Activated naive CD8-positive, alpha-beta T cell treated with anti-CD3 and anti-CD28 coated beads, Interleukin-2, amount 50 U/mL, for 16 hours (primary cell): Measurements from ENCODE around the gene AKR1D1.
"Not testable (repeated sequence)": the region's sequence is repeated elsewhere in the genome, so short reads cannot be mapped to it uniquely, and the experiment has no call there.

ENCODE experiments used
- DNase-seq: peaks from one replicate; pipeline ENCODE4 v3.0.0-alpha.2; 2020; ENCODE audit warnings: low read depth, low spot score

Gene AKR1D1

GRCh38 chr7:138076196-138076595, at the start of gene AKR1D1:
Gene AKR1D1 (plus strand): TSS chr7:138076459. CDS start chr7:138076519, 60 bp downstream.
- no peak for DNase-seq

- no peak for DNase-seq
Measured at GRCh38 chr7:138027100-138027499, 49.2 kb upstream of the AKR1D1 start.

- DNase-seq: no peak
Measured at GRCh38 chr7:138029126-138029525, 47.1 kb upstream of the AKR1D1 start.

GRCh38 chr7:138029941-138030340, 46.3 kb upstream of the AKR1D1 start:
- no peak for DNase-seq

- no peak for DNase-seq
Measured at GRCh38 chr7:138030679-138031351, 45.4 kb upstream of the AKR1D1 start.

GRCh38 chr7:138032186-138032585, 44.1 kb upstream of the AKR1D1 start:
- no peak for DNase-seq

- no peak for DNase-seq
Measured at GRCh38 chr7:138032770-138033169, 43.5 kb upstream of the AKR1D1 start.

GRCh38 chr7:138033241-138033640, 43.0 kb upstream of the AKR1D1 start:
- no peak for DNase-seq

- no peak for DNase-seq
Measured at GRCh38 chr7:138036135-138036534, 40.1 kb upstream of the AKR1D1 start.

- DNase-seq: not testable (repeated sequence)
Measured at GRCh38 chr7:138040063-138040462, 36.2 kb upstream of the AKR1D1 start.

- DNase-seq: no peak
Measured at GRCh38 chr7:138044897-138045296, 31.4 kb upstream of the AKR1D1 start.

- DNase-seq: no peak
Measured at GRCh38 chr7:138047907-138048306, 28.4 kb upstream of the AKR1D1 start.

GRCh38 chr7:138049505-138050116, 26.6 kb upstream of the AKR1D1 start:
- DNase-seq: no peak

- DNase-seq: not testable (repeated sequence)
Measured at GRCh38 chr7:138051712-138052247, 24.5 kb upstream of the AKR1D1 start.

- no peak for DNase-seq
Measured at GRCh38 chr7:138052696-138053095, 23.6 kb upstream of the AKR1D1 start.

GRCh38 chr7:138055698-138056097, 20.6 kb upstream of the AKR1D1 start:
- DNase-seq: not testable (repeated sequence)

- no peak for DNase-seq
Measured at GRCh38 chr7:138063400-138063799, 12.9 kb upstream of the AKR1D1 start.

- DNase-seq: no peak
Measured at GRCh38 chr7:138064856-138065357, 11.4 kb upstream of the AKR1D1 start.

- DNase-seq: no peak
Measured at GRCh38 chr7:138065827-138066226, 10.4 kb upstream of the AKR1D1 start.

GRCh38 chr7:138066954-138067394, 9.3 kb upstream of the AKR1D1 start:
- DNase-seq: no peak

GRCh38 chr7:138067774-138068173, 8.5 kb upstream of the AKR1D1 start:
- no peak for DNase-seq

GRCh38 chr7:138070908-138071307, 5.4 kb upstream of the AKR1D1 start:
- DNase-seq: no peak

GRCh38 chr7:138072726-138073125, 3.5 kb upstream of the AKR1D1 start:
- DNase-seq: no peak
